HG02852 (cell line): ENCODE data around the gene MEPCE.

Source experiments
- ATAC-seq: cut with Tn5 transposase; IDR thresholded peaks from one replicate; pipeline ENCODE4 v1.9.1; 2021; ENCODE audit warnings: mild to moderate bottlenecking, moderate library complexity; ENCODE audit not compliant: unreplicated experiment

MEPCE gene

GRCh38 chr7:100402241-100402640 lies 27.4 kb upstream of the MEPCE start:
- ATAC-seq: no peak

GRCh38 chr7:100406767-100407166 lies 22.9 kb upstream of the MEPCE start:
- no peak for ATAC-seq

GRCh38 chr7:100407285-100408180 lies 22.1 kb upstream of the MEPCE start:
- peak; percentile 51 for ATAC-seq

GRCh38 chr7:100411101-100411500 lies 18.5 kb upstream of the MEPCE start:
- no peak for ATAC-seq

GRCh38 chr7:100413346-100413745 lies 16.3 kb upstream of the MEPCE start:
- ATAC-seq: no peak

GRCh38 chr7:100413889-100414288 lies 15.7 kb upstream of the MEPCE start:
- ATAC-seq: no peak

- no peak for ATAC-seq
Observed at GRCh38 chr7:100415448-100415847, 14.2 kb upstream of the MEPCE start.

GRCh38 chr7:100418930-100419659 lies 10.5 kb upstream of the MEPCE start:
- ATAC-seq: no peak

- no peak for ATAC-seq
Observed at GRCh38 chr7:100419660-100420226, 9.9 kb upstream of the MEPCE start.

GRCh38 chr7:100423315-100423714 lies 6.3 kb upstream of the MEPCE start:
- no peak for ATAC-seq

GRCh38 chr7:100425347-100425746 lies 4.3 kb upstream of the MEPCE start:
- ATAC-seq: no peak

GRCh38 chr7:100426516-100426915 lies 3.1 kb upstream of the MEPCE start:
- ATAC-seq: no peak

GRCh38 chr7:100427762-100428198 lies 1.9 kb upstream of the MEPCE start:
- ATAC-seq: no peak

- peak; percentile 44 for ATAC-seq
Observed at GRCh38 chr7:100428199-100428966, 1.2 kb upstream of the MEPCE start, which contains the start of gene ZCWPW1. ZCWPW1 (minus strand) TSS chr7:100428703; CDS start chr7:100420649, 8,054 bp downstream.

- ATAC-seq: peak; percentile 45
Observed at GRCh38 chr7:100428967-100429636, 529 bp upstream of the MEPCE start.

- ATAC-seq: no peak
Observed at GRCh38 chr7:100430493-100431285, 1.1 kb downstream of the MEPCE start.

- ATAC-seq: no peak
Observed at GRCh38 chr7:100431286-100431735, 1.7 kb downstream of the MEPCE start.

- no peak for ATAC-seq
Observed at GRCh38 chr7:100432053-100432452, 2.4 kb downstream of the MEPCE start.

GRCh38 chr7:100432621-100433275 lies 3.1 kb downstream of the MEPCE start:
- ATAC-seq: no peak
